ENCODE results near the gene TMEM184C.

GRCh38 chr4:147717878-147718277 is 100.7 kb downstream of the TMEM184C start:
- no peak for TF ChIP-seq EZH2 (IDR thresholded peaks at IDR 0.05; ENCODE audit: borderline replicate concordance, low read length)
- TF ChIP-seq, protein P1, sequence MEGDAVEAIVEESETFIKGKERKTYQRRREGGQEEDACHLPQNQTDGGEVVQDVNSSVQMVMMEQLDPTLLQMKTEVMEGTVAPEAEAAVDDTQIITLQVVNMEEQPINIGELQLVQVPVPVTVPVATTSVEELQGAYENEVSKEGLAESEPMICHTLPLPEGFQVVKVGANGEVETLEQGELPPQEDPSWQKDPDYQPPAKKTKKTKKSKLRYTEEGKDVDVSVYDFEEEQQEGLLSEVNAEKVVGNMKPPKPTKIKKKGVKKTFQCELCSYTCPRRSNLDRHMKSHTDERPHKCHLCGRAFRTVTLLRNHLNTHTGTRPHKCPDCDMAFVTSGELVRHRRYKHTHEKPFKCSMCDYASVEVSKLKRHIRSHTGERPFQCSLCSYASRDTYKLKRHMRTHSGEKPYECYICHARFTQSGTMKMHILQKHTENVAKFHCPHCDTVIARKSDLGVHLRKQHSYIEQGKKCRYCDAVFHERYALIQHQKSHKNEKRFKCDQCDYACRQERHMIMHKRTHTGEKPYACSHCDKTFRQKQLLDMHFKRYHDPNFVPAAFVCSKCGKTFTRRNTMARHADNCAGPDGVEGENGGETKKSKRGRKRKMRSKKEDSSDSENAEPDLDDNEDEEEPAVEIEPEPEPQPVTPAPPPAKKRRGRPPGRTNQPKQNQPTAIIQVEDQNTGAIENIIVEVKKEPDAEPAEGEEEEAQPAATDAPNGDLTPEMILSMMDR (IDR thresholded peaks at IDR 0.05; ENCODE audit: low read length): no peak

All from OCI-LY1 (cell line).